Hepatocyte (in vitro differentiated cells): ENCODE data around the gene LRP1B. TPM values are rescaled to one million over a fixed set of nuclear protein-coding genes. Genes with fewer than 3 reads are reported as not detected.

Source experiments
- DNase-seq: peaks from one replicate; pipeline ENCODE4 v3.0.0-alpha.2; 2016; ENCODE audit warnings: low spot score
- H2AFZ ChIP-seq: fragments of 200-600 bp; sonication (generic); 2 replicates; pipeline ENCODE4 v1.6.0; 2016; ENCODE audit warnings: antibody characterized with exemption, mild to moderate bottlenecking
- H3K27ac ChIP-seq: fragments of 200-600 bp; sonication (generic); 2 replicates; pipeline ENCODE4 v1.5.1; 2016; ENCODE audit warnings: mild to moderate bottlenecking
- H3K27me3 ChIP-seq: fragments of 200-600 bp; sonication (generic); 2 replicates; pipeline ENCODE4 v1.6.1; 2016
- H3K36me3 ChIP-seq: fragments of 200-600 bp; sonication (generic); replicated peaks from 2 replicates; pipeline ENCODE4 v1.5.1; 2016; ENCODE audit warnings: low read depth; ENCODE audit not compliant: insufficient read depth
- H3K4me1 ChIP-seq: fragments of 200-600 bp; sonication (generic); 2 replicates; pipeline ENCODE4 v1.5.1; 2016; ENCODE audit warnings: mild to moderate bottlenecking, moderate library complexity; ENCODE audit not compliant: insufficient read depth
- H3K4me2 ChIP-seq: fragments of 200-600 bp; sonication (generic); 2 replicates; pipeline ENCODE4 v1.6.0; 2016
- H3K4me3 ChIP-seq: fragments of 200-600 bp; sonication (generic); 2 replicates; pipeline ENCODE4 v1.5.1; 2016; ENCODE audit warnings: mild to moderate bottlenecking
- H3K79me2 ChIP-seq: fragments of 200-600 bp; sonication (generic); 2 replicates; pipeline ENCODE4 v1.6.0; 2017; ENCODE audit warnings: mild to moderate bottlenecking
- H3K9me2 ChIP-seq: fragments of 200-600 bp; sonication (generic); replicated peaks from 2 replicates; pipeline ENCODE4 v1.6.0; 2017; ENCODE audit warnings: mild to moderate bottlenecking; ENCODE audit not compliant: insufficient read depth
- H3K9me3 ChIP-seq: fragments of 200-600 bp; sonication (generic); 2 replicates; pipeline ENCODE4 v1.5.1; 2016; ENCODE audit warnings: low read depth, mild to moderate bottlenecking
- H4K20me1 ChIP-seq: fragments of 200-600 bp; sonication (generic); 2 replicates; pipeline ENCODE4 v1.6.0; 2016; ENCODE audit warnings: mild to moderate bottlenecking; ENCODE audit not compliant: insufficient read depth, poor library complexity, severe bottlenecking
- CTCF ChIP-seq: fragments of 200-600 bp; sonication (generic); IDR thresholded peaks from 2 replicates; pipeline ENCODE4 v1.5.1; 2016; ENCODE audit warnings: antibody characterized with exemption, mild to moderate bottlenecking; ENCODE audit not compliant: poor library complexity
- EZH2 ChIP-seq: fragments of 200-600 bp; sonication (generic); IDR thresholded peaks from 2 replicates; pipeline ENCODE4 v1.6.1; 2016; ENCODE audit warnings: antibody characterized with exemption, mild to moderate bottlenecking, borderline replicate concordance
- EZH2phosphoT487 ChIP-seq: fragments of 200-600 bp; sonication (generic); IDR thresholded peaks from one replicate; pipeline ENCODE4 v1.6.1; 2018; ENCODE audit warnings: antibody characterized with exemption, mild to moderate bottlenecking, low read depth, moderate library complexity; ENCODE audit not compliant: unreplicated experiment, severe bottlenecking
- WGBS: methylation state at CpG from one replicate; pipeline ENCODE4 v1.1.6; 2016; ENCODE audit warnings: low lambda C conversion rate; ENCODE audit errors: missing lambda C conversion rate; 5-methylcytosine and 5-hydroxymethylcytosine counted together
- polyA plus RNA-seq: library from polyadenylated mRNA; unstranded; fragments of >200 nt; fragmentation: Nextera tagmentation; extraction: Ambion mirVana; gene quantifications from 2 replicates; pipeline ENCODE4 v1.2.1, GENCODE V29; 2016
- total RNA-seq: library from RNA; depleted of rRNA; stranded (reverse); fragments of >200 nt; gene quantifications from 2 replicates; pipeline ENCODE4 v1.2.3, GENCODE V29; 2014

The LRP1B gene
- total and polyA plus RNA-seq, 2 experiments from 2014 or later, result 0.65 to 2.0 TPM

GRCh38 chr2:140747665-140748064 lies 1383.2 kb downstream of the LRP1B start:
- no peak overlapping the region for H2AFZ ChIP-seq
- no peaks in the 10 kb centered on the region for H3K36me3 ChIP-seq
- H3K4me3 ChIP-seq, result no peak overlapping the region
- no peak overlapping the region for H3K4me2 ChIP-seq
- DNase-seq, result no peak
- WGBS, result 85% methylated on average over 3 of the region's 3 CpGs
- H3K4me1 ChIP-seq, result no peaks in the 10 kb centered on the region
- no peaks in the 10 kb centered on the region for H4K20me1 ChIP-seq
- H3K27ac ChIP-seq, result no peak overlapping the region
- H3K79me2 ChIP-seq, result no peaks in the 10 kb centered on the region
- H3K9me2 ChIP-seq, result no peaks in the 10 kb centered on the region
- TF ChIP-seq EZH2 (no peak), EZH2phosphoT487 (no peak), CTCF (no peak)
- H3K27me3 ChIP-seq, result no peaks in the 10 kb centered on the region
- no peaks in the 10 kb centered on the region for H3K9me3 ChIP-seq

- 60% methylated on average over 2 of the region's 2 CpGs for WGBS
- TF ChIP-seq CTCF, result no peak
- no peak for TF ChIP-seq EZH2phosphoT487
- no peak for TF ChIP-seq EZH2
- H3K4me2 ChIP-seq, result no peak overlapping the region
- H3K27me3 ChIP-seq, result no peaks in the 10 kb centered on the region
- H3K27ac ChIP-seq, result no peak overlapping the region
- no peak overlapping the region for H2AFZ ChIP-seq
- no peaks in the 10 kb centered on the region for H3K36me3 ChIP-seq
- H3K9me3 ChIP-seq, result no peaks in the 10 kb centered on the region
- H3K4me3 ChIP-seq, result no peak overlapping the region
- H3K4me1 ChIP-seq, result no peaks in the 10 kb centered on the region
- H4K20me1 ChIP-seq, result no peaks in the 10 kb centered on the region
- H3K79me2 ChIP-seq, result no peaks in the 10 kb centered on the region
- no peaks in the 10 kb centered on the region for H3K9me2 ChIP-seq
- DNase-seq, result no peak
Observed at GRCh38 chr2:140747090-140747489, 1383.7 kb downstream of the LRP1B start.

DNA sequence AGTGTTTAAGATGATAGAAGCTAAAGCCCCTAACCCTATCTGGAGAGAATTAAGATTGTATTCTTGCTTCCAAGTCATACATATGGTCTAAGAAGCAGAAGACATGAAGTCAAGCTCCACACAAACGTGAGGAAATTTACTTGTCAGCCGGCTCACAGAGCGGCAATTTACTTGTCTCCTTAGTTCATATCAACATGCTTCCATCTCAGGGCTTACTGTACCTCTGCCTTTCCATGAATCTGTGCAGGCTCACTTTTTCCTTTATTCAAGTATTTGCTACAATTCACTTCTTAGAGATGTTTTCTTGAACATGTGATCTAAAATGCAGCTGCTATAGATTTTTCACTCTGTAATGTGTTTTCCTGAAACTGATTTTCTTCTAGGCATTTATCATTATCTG lies 1386.4 kb downstream of the LRP1B start:
- H3K4me1 ChIP-seq, result no peaks in the 10 kb centered on the region
- no peaks in the 10 kb centered on the region for H4K20me1 ChIP-seq
- no peak overlapping the region for H2AFZ ChIP-seq
- no peaks in the 10 kb centered on the region for H3K79me2 ChIP-seq
- TF ChIP-seq CTCF (no peak), EZH2 (no peak), EZH2phosphoT487 (no peak)
- 78% methylated on average over 3 of the region's 3 CpGs for WGBS
- no peak for DNase-seq
- H3K27ac ChIP-seq, result no peak overlapping the region
- H3K9me3 ChIP-seq, result no peaks in the 10 kb centered on the region
- no peaks in the 10 kb centered on the region for H3K9me2 ChIP-seq
- no peak overlapping the region for H3K4me2 ChIP-seq
- H3K36me3 ChIP-seq, result no peaks in the 10 kb centered on the region
- no peak overlapping the region for H3K4me3 ChIP-seq
- H3K27me3 ChIP-seq, result no peaks in the 10 kb centered on the region

DNA sequence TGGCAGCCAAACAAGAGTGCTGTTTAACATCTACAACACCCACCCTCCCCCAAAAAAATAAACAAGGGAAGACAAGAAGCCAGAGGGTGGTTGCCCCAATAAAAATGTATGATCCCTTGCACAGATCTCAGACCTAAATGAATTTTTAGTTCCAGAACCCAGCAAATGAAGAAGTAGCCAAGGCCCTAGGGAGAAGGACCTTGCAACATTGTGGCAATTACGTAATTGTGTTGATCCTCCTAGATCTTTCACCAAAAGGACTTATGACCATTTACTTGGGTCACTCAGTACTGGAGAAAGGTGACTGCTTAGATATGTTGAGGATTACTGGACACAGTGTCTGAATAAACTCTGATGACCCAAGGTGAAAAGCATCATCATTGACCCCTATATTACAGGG lies 1393.8 kb downstream of the LRP1B start:
- H3K27ac ChIP-seq, result no peak overlapping the region
- DNase-seq, result no peak
- H3K4me1 ChIP-seq, result no peaks in the 10 kb centered on the region
- H3K9me3 ChIP-seq, result no peaks in the 10 kb centered on the region
- no peaks in the 10 kb centered on the region for H3K27me3 ChIP-seq
- WGBS, result 91% methylated on average over 1 of the region's 1 CpG
- TF ChIP-seq CTCF (no peak), EZH2phosphoT487 (no peak), EZH2 (no peak)
- no peaks in the 10 kb centered on the region for H4K20me1 ChIP-seq
- no peaks in the 10 kb centered on the region for H3K9me2 ChIP-seq
- no peaks in the 10 kb centered on the region for H3K79me2 ChIP-seq
- no peak overlapping the region for H3K4me2 ChIP-seq
- H2AFZ ChIP-seq, result no peak overlapping the region
- no peaks in the 10 kb centered on the region for H3K36me3 ChIP-seq
- H3K4me3 ChIP-seq, result no peak overlapping the region
